Upper lobe of left lung (tissue), 6 donors: Measurements from ENCODE around the gene ITK. TPM values are rescaled to one million over a fixed set of nuclear protein-coding genes. Genes with fewer than 3 reads are reported as not detected.

ENCODE experiments used
- ATAC-seq, 2 donors: fragments of 200-7000 bp; cut with Tn5 transposase; one replicate each; pipeline ENCODE4 v1.9.1; 2022; ENCODE audit warnings: mild to moderate bottlenecking in 2 of 2, moderate library complexity in 2 of 2; ENCODE audit not compliant: low FRiP score in 2 of 2
- DNase-seq, 2 donors: peaks; one replicate each; pipeline ENCODE4 v3.0.0-alpha.2; 2019 to 2020
- H3K27ac ChIP-seq, 4 donors: fragments of 200-600 bp; sonication (generic); one replicate each; pipeline ENCODE4 v1.5.1; 2016 to 2019
- H3K27me3 ChIP-seq, 4 donors: fragments of 200-600 bp; sonication (generic); one replicate each; pipeline ENCODE4 v1.5.1; 2017 to 2019
- H3K36me3 ChIP-seq, 4 donors: fragments of 200-600 bp; sonication (generic); one replicate each; pipeline ENCODE4 v1.5.1; 2016 to 2019
- H3K4me1 ChIP-seq, 4 donors: fragments of 200-600 bp; sonication (generic); one replicate each; pipeline ENCODE4 v1.5.1; 2018 to 2019
- H3K4me3 ChIP-seq, 4 donors: fragments of 200-600 bp; sonication (generic); one replicate each; pipeline ENCODE4 v1.5.1; 2017 to 2019; ENCODE audit warnings: mild to moderate bottlenecking in 2 of 4, moderate library complexity in 1 of 4
- H3K9me3 ChIP-seq, 4 donors: fragments of 200-600 bp; sonication (generic); one replicate each; pipeline ENCODE4 v1.5.1; 2018 to 2019
- CTCF ChIP-seq, 6 experiments: fragments of 450-650 bp in 4 of 6; fragments of 200-600 bp in 2 of 6; sonication (generic) in 2 of 6; IDR thresholded peaks; one replicate each; pipeline ENCODE4 v1.5.1; 2016 to 2019; ENCODE audit warnings: antibody characterized with exemption in 6 of 6
- EP300 ChIP-seq, 4 donors: sonication (generic); formaldehyde crosslinking; IDR thresholded peaks; one replicate each; pipeline ENCODE4 v1.5.1; 2017; ENCODE audit warnings: antibody characterized with exemption in 4 of 4, control low read depth in 2 of 4
- POLR2A ChIP-seq, 4 donors: fragments of 450-650 bp; IDR thresholded peaks; one replicate each; pipeline ENCODE4 v1.5.1; 2016 to 2017; ENCODE audit warnings: antibody characterized with exemption in 4 of 4, mild to moderate bottlenecking in 2 of 4
- POLR2AphosphoS5 ChIP-seq, 2 donors: sonication (generic); formaldehyde crosslinking; IDR thresholded peaks; one replicate each; pipeline ENCODE4 v1.5.1; 2017; ENCODE audit warnings: antibody characterized with exemption in 2 of 2
- WGBS, 2 donors: methylation state at CpG; one replicate each; pipeline ENCODE4 v1.1.5; 2017 to 2018; 5-methylcytosine and 5-hydroxymethylcytosine counted together
- total RNA-seq, 6 donors: library from RNA; depleted of rRNA in 4 of 6; stranded (reverse); fragments of >200 nt in 4 of 6; gene quantifications; one replicate each; pipeline versions ENCODE4 v1.1.0 to v1.2.1, GENCODE V29; 2016 to 2021
- donor health status: DM: no; HTN: no; CAD: no; lungs with moderate emphysema.
- donor health status: DM: no; HTN: yes; CAD: no; lungs with severe emphysema.

Gene ITK
- total RNA-seq, 6 donors from 2014 or later, result 5.0 to 15.2 (median 7.0) TPM

GRCh38 chr5:157155297-157155696 lies 25.3 kb upstream of the ITK start:
- Histone ChIP-seq H3K27ac (no peak overlapping the region), H3K36me3 (no peaks in the 10 kb centered on the region), H3K9me3 (no peaks in the 10 kb centered on the region), H3K27me3 (no peaks in the 10 kb centered on the region), H3K4me1 (no peaks in the 10 kb centered on the region), H3K4me3 (no peak overlapping the region)
- DNase-seq (no peak), ATAC-seq (no peak)
- TF ChIP-seq POLR2AphosphoS5 (IDR thresholded peaks at IDR 0.05) (no peak), POLR2A (IDR thresholded peaks at IDR 0.05) (no peak), EP300 (IDR thresholded peaks at IDR 0.05) (no peak), CTCF (IDR thresholded peaks at IDR 0.05) (no peak)
- 74 to 84% methylated on average over 3 of the region's 3 CpGs for WGBS, 2 donors

- H3K36me3 ChIP-seq, result no peaks in the 10 kb centered on the region
- no peak for DNase-seq
These were observed 23.2 kb upstream of the ITK start for GRCh38 chr5:157157293-157157891.

GRCh38 chr5:157159209-157159751 lies 21.4 kb upstream of the ITK start:
- ATAC-seq (no peak), DNase-seq (no peak)
- WGBS, 2 donors, result 79 to 83% methylated on average over 6 of the region's 6 CpGs
- no peaks in the 10 kb centered on the region for H3K36me3 ChIP-seq
- no peaks in the 10 kb centered on the region for H3K9me3 ChIP-seq
- no peaks in the 10 kb centered on the region for H3K4me1 ChIP-seq
- TF ChIP-seq CTCF (IDR thresholded peaks at IDR 0.05) (no peak), POLR2A (IDR thresholded peaks at IDR 0.05) (no peak), POLR2AphosphoS5 (IDR thresholded peaks at IDR 0.05) (no peak), EP300 (IDR thresholded peaks at IDR 0.05) (no peak)
- no peak overlapping the region for H3K27ac ChIP-seq
- no peaks in the 10 kb centered on the region for H3K27me3 ChIP-seq
- no peak overlapping the region for H3K4me3 ChIP-seq

More at GRCh38 chr5:157157293-157157891, 23.2 kb upstream of the ITK start:
- H3K9me3 ChIP-seq, result no peaks in the 10 kb centered on the region
- WGBS, 2 donors, result 90 to 93% methylated on average over 1 of the region's 1 CpG
- ATAC-seq, result no peak
- no peak for TF ChIP-seq EP300 (IDR thresholded peaks at IDR 0.05)
- TF ChIP-seq CTCF (IDR thresholded peaks at IDR 0.05), result no peak
- no peak for TF ChIP-seq POLR2A (IDR thresholded peaks at IDR 0.05)
- TF ChIP-seq POLR2AphosphoS5 (IDR thresholded peaks at IDR 0.05), result no peak
- H3K27me3 ChIP-seq, result no peaks in the 10 kb centered on the region
- no peak overlapping the region for H3K4me3 ChIP-seq
- no peak overlapping the region for H3K27ac ChIP-seq
- H3K4me1 ChIP-seq, result no peaks in the 10 kb centered on the region

- 88 to 90% methylated on average over 4 of the region's 4 CpGs for WGBS, 2 donors
- TF ChIP-seq POLR2A (IDR thresholded peaks at IDR 0.05) (no peak), POLR2AphosphoS5 (IDR thresholded peaks at IDR 0.05) (no peak), CTCF (IDR thresholded peaks at IDR 0.05) (no peak), EP300 (IDR thresholded peaks at IDR 0.05) (no peak)
- no peak for ATAC-seq
These were observed 20.6 kb upstream of the ITK start for GRCh38 chr5:157160001-157160400.

GRCh38 chr5:157161996-157162395 lies 18.6 kb upstream of the ITK start:
- WGBS, 2 donors, result 87 to 88% methylated on average over 6 of the region's 6 CpGs
- Histone ChIP-seq H3K36me3 (no peaks in the 10 kb centered on the region), H3K4me3 (no peak overlapping the region), H3K27ac (no peak overlapping the region), H3K9me3 (no peaks in the 10 kb centered on the region), H3K27me3 (no peaks in the 10 kb centered on the region), H3K4me1 (no peaks in the 10 kb centered on the region)
- TF ChIP-seq EP300 (IDR thresholded peaks at IDR 0.05) (no peak), POLR2AphosphoS5 (IDR thresholded peaks at IDR 0.05) (no peak), CTCF (IDR thresholded peaks at IDR 0.05) (no peak), POLR2A (IDR thresholded peaks at IDR 0.05) (no peak)
- DNase-seq (peak in 1 of 2 donors; percentile 20), ATAC-seq (no peak)

More at GRCh38 chr5:157160001-157160400, 20.6 kb upstream of the ITK start:
- Histone ChIP-seq H3K27ac (no peak overlapping the region), H3K9me3 (no peaks in the 10 kb centered on the region), H3K4me1 (no peaks in the 10 kb centered on the region), H3K36me3 (no peaks in the 10 kb centered on the region), H3K4me3 (no peak overlapping the region), H3K27me3 (no peaks in the 10 kb centered on the region)
- no peak for DNase-seq
